Progenitor cell of endocrine pancreas (in vitro differentiated cells): ENCODE results near the gene IGFBP7. TPM values are rescaled to one million over a fixed set of nuclear protein-coding genes. Genes with fewer than 3 reads are reported as not detected.

Experiments
- DNase-seq: peaks from one replicate; pipeline ENCODE4 v3.0.0; 2021; ENCODE audit warnings: low spot score; ENCODE audit not compliant: unreplicated experiment
- H3K27ac Mint-ChIP-seq: 2 replicates; pipeline ENCODE4 v1.8.0; 2021; ENCODE audit warnings: mild to moderate bottlenecking, moderate library complexity, mixed read lengths
- H3K27me3 Mint-ChIP-seq: 2 replicates; pipeline ENCODE4 v1.8.0; 2021; ENCODE audit warnings: mixed read lengths
- H3K36me3 Mint-ChIP-seq: 2 replicates; pipeline ENCODE4 v1.8.0; 2022; ENCODE audit warnings: mixed read lengths; ENCODE audit not compliant: insufficient read depth
- H3K4me1 Mint-ChIP-seq: 2 replicates; pipeline ENCODE4 v1.8.0; 2021; ENCODE audit warnings: low read depth, mixed read lengths
- H3K4me3 Mint-ChIP-seq: 2 replicates; pipeline ENCODE4 v1.8.0; 2021; ENCODE audit warnings: low read depth, mild to moderate bottlenecking, moderate library complexity, mixed read lengths
- H3K9me3 Mint-ChIP-seq: 2 replicates; pipeline ENCODE4 v1.8.0; 2021; ENCODE audit warnings: low read depth, mixed read lengths
- CTCF ChIP-seq: fragments of 200-600 bp; sonication (generic); IDR thresholded peaks from one replicate; pipeline ENCODE4 v1.5.0; 2021; ENCODE audit warnings: antibody characterized with exemption, mild to moderate bottlenecking; ENCODE audit not compliant: unreplicated experiment
- total RNA-seq: library from RNA; stranded (reverse); gene quantifications from 2 replicates; pipeline ENCODE4 v1.2.1, GENCODE V29; 2021

The IGFBP7 gene
- total RNA-seq, 1 donor from 2014 or later, result 8.4 TPM

- no peak overlapping the region for H3K4me3 Mint-ChIP-seq
- no peak for TF ChIP-seq CTCF
- peaks cover 64% of the 10 kb centered on the region for H3K27me3 Mint-ChIP-seq
- H3K4me1 Mint-ChIP-seq, result peaks cover 8% of the 10 kb centered on the region
- DNase-seq, result no peak
- H3K9me3 Mint-ChIP-seq, result no peaks in the 10 kb centered on the region
- no peak overlapping the region for H3K27ac Mint-ChIP-seq
- no peaks in the 10 kb centered on the region for H3K36me3 Mint-ChIP-seq
Observed at GRCh38 chr4:57113870-57114269, 3.7 kb upstream of the IGFBP7 start.

DNA sequence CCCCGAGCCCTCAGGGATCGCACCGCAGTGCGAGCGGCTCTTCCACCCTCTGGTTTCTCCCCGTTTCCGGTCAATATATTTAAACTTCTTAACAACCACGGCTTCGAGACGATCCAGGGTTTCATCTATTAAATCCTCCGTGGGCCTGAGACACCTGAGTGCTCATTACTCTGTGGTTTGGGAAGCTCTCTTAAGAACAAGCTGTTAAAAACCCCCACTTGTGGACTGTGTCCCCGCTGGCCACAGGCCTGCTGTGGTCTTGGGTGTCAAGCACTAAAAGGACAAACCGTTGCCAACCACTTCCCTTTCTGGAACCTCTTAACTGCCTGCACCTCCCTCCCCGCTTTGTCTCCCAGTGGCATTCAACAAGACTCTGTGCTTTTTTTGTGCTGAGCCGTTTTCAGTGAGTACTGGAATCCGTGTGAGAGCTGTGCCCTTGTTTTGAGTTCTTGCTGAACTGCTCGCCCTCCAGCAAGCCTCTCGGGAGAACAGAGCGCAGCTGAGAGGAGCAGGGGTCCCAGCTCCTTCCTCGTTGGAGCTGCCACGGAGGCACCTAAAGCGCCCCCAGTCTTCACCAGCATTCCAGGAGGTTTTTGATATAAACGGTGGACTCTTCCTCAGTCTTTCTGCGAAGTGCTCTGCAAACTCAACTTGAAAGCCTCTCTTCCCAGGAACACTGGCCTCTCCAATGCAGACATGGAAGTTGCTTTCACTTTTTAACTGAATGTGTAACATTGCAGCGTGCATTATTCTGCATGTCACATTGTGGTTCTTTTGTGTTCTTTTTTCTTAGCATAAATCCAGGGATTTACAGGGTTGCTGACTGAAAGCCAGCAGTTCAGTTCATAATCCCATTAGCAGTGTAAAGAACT is 691 bp upstream of the IGFBP7 start:
- Mint-ChIP-seq H3K4me3 (peak overlapping the region; percentile 83), H3K9me3 (no peaks in the 10 kb centered on the region), H3K27me3 (peaks cover 70% of the 10 kb centered on the region), H3K36me3 (no peaks in the 10 kb centered on the region), H3K27ac (peak overlapping the region; percentile 73), H3K4me1 (peaks cover 8% of the 10 kb centered on the region)
- TF ChIP-seq CTCF, result no peak
- no peak for DNase-seq

DNA sequence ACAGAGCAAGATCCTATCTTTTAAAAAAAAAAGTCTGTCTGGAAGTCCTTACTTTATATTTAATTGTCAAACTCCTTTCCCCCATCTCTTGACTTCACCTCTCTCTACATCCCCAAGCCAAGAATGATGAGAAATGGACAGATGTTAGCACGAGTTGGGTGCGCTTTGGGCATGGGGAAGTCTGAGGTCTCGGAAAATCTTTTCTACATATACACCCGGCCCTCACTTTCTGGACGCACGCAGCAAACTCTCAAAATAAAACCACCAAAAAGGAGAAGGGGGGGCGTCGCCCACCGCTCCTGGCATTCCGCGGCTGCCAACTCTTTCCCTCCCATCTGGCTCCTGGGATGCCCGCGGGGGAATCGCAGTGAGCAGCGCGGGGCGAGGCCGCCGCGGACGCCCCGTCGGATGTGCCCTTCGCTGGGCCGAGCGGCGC is 756 bp downstream of the IGFBP7 start:
- DNase-seq, result no peak
- no peaks in the 10 kb centered on the region for H3K9me3 Mint-ChIP-seq
- TF ChIP-seq CTCF, result no peak
- peaks cover 63% of the 10 kb centered on the region for H3K27me3 Mint-ChIP-seq
- no peaks in the 10 kb centered on the region for H3K36me3 Mint-ChIP-seq
- H3K4me3 Mint-ChIP-seq, result peak overlapping the region; percentile 66
- H3K4me1 Mint-ChIP-seq, result peaks cover 8% of the 10 kb centered on the region
- no peak overlapping the region for H3K27ac Mint-ChIP-seq

DNA sequence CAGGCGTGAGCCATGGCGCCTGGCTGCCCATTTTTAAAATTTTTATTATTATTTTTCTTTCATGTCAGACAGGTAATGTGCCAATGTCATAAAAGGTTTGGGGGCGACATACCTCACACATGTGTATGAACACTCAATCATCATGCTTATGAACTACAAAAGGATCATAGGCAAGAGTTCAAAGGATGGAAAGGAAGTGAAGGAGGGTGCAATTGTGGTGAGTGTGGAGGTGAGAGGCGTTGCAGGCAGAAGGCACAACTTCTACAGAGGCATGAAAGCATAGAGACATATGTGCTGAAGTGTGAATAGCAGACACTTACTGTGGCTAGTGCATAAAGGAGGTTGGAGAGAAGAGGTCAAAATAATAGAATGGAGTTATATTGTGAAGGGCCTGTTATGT is 4.0 kb downstream of the IGFBP7 start:
- Mint-ChIP-seq H3K4me3 (no peak overlapping the region), H3K36me3 (no peaks in the 10 kb centered on the region), H3K4me1 (peaks cover 19% of the 10 kb centered on the region), H3K27me3 (peaks cover 37% of the 10 kb centered on the region), H3K27ac (no peak overlapping the region), H3K9me3 (no peaks in the 10 kb centered on the region)
- TF ChIP-seq CTCF, result no peak
- DNase-seq, result no peak

DNA sequence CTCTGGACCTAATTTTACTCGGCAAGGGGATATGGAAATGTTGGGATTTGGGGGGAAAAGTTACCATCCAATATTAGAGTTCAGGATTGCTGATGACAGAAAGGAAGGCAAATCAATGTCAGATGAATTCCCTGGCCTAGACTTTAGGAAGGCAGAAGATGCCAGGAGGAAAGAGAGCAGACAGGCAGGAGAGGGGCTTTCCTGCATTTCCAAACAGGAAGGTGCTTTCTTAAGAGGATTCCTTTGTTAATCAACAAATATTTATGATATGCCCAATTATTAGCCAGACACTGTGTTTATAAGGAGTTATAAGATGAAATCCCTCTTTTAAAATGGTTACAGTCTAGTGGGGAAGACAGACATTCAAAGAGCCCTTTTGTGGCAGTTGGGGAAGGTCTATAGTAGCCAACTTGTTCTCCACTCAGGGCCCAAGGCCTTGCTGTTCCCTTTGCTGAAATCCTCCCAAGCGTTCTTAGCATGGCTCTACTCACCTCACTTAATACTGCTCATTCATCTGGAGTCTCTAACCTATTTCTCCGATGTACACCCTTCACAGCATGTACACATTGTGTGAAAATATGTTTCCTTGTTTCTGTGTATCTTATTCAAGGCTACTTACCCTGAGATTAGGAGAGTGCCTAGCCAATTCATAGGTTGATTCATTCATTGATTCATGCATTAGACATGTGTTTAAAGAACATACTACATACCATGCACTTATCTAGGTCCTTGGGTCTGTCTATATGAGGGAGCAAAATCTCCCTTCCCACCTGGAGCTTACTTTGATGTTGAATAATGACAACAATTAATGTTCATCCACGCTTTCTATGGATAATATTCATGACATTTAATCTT is 5.3 kb downstream of the IGFBP7 start:
- Mint-ChIP-seq H3K4me1 (peaks cover 23% of the 10 kb centered on the region), H3K27ac (no peak overlapping the region), H3K9me3 (no peaks in the 10 kb centered on the region), H3K4me3 (no peak overlapping the region), H3K36me3 (no peaks in the 10 kb centered on the region), H3K27me3 (peaks cover 29% of the 10 kb centered on the region)
- DNase-seq, result no peak
- no peak for TF ChIP-seq CTCF
